CD14-positive monocyte (primary cell): ENCODE measurements around the gene CALM1. TPM values are rescaled to one million over a fixed set of nuclear protein-coding genes. Genes with fewer than 3 reads are reported as not detected.

Experiments used
- DNase-seq, 3 donors: peaks; one replicate each; pipeline ENCODE4 v3.0.0-alpha.2; 2011 to 2022
- H2AFZ ChIP-seq: 2 replicates; pipeline ENCODE4 v1.6.0; 2012; ENCODE audit warnings: mild to moderate bottlenecking, low read depth, low read length, inconsistent platforms; ENCODE audit not compliant: insufficient read depth, poor library complexity, severe bottlenecking
- H3K27ac ChIP-seq, 2 donors: 1 replicate in 1 of 2; 2 replicates in 1 of 2; pipeline ENCODE4 v1.5.1; 2012 to 2013; ENCODE audit warnings: low read length in 2 of 2, control low read depth in 1 of 2, inconsistent platforms in 1 of 2, low read depth in 1 of 2, mild to moderate bottlenecking in 1 of 2
- H3K27me3 ChIP-seq, 2 donors: one replicate each; pipeline versions ENCODE4 v1.6.0 to v1.6.1; 2011 to 2013; ENCODE audit warnings: low read length in 2 of 2; ENCODE audit not compliant: control insufficient read depth in 2 of 2, insufficient read depth in 2 of 2
- H3K36me3 ChIP-seq, 2 donors: replicated peaks in 1 of 2; 1 replicate in 1 of 2; 2 replicates in 1 of 2; pipeline versions ENCODE4 v1.5.1 to v1.6.1; 2012 to 2013; ENCODE audit warnings: low read length in 2 of 2, control low read depth in 1 of 2, inconsistent platforms in 1 of 2, mild to moderate bottlenecking in 1 of 2; ENCODE audit not compliant: insufficient read depth in 2 of 2, control insufficient read depth in 1 of 2
- H3K4me1 ChIP-seq, 2 donors: 1 replicate in 1 of 2; 2 replicates in 1 of 2; pipeline versions ENCODE4 v1.5.1 to v1.6.1; 2012 to 2013; ENCODE audit warnings: low read length in 2 of 2, control low read depth in 1 of 2, inconsistent platforms in 1 of 2, mild to moderate bottlenecking in 1 of 2, moderate library complexity in 1 of 2; ENCODE audit not compliant: insufficient read depth in 2 of 2, control insufficient read depth in 1 of 2
- H3K4me2 ChIP-seq: replicated peaks from 2 replicates; pipeline ENCODE3; 2012; ENCODE audit warnings: low read length, moderate library complexity, mild to moderate bottlenecking; ENCODE audit not compliant: poor library complexity, severe bottlenecking; ENCODE audit errors: extremely low read depth
- H3K4me3 ChIP-seq, 3 experiments: fragments of 200-600 bp in 1 of 3; sonication (generic) in 1 of 3; replicated peaks in 1 of 3; 1 replicate in 2 of 3; 2 replicates in 1 of 3; pipeline ENCODE4 v1.5.1; 2011 to 2013; ENCODE audit warnings: low read length in 3 of 3, mild to moderate bottlenecking in 3 of 3, control low read depth in 2 of 3, low read depth in 2 of 3, inconsistent platforms in 1 of 3, moderate library complexity in 1 of 3
- H3K79me2 ChIP-seq: 2 replicates; pipeline ENCODE4 v1.6.0; 2012; ENCODE audit warnings: mild to moderate bottlenecking, control low read depth, inconsistent platforms, low read length, moderate library complexity; ENCODE audit not compliant: insufficient read depth
- H3K9ac ChIP-seq: 2 replicates; pipeline ENCODE4 v1.6.0; 2017; ENCODE audit warnings: low read length, mild to moderate bottlenecking; ENCODE audit not compliant: insufficient read depth, poor library complexity, severe bottlenecking
- H3K9me3 ChIP-seq, 2 donors: replicated peaks in 1 of 2; 1 replicate in 1 of 2; 2 replicates in 1 of 2; pipeline versions ENCODE4 v1.5.1 to v1.6.1; 2012 to 2013; ENCODE audit warnings: low read length in 2 of 2, control low read depth in 1 of 2; ENCODE audit not compliant: control insufficient read depth in 1 of 2, insufficient read depth in 1 of 2
- H4K20me1 ChIP-seq: 2 replicates; pipeline ENCODE4 v1.6.0; 2012; ENCODE audit warnings: mild to moderate bottlenecking, low read length, control low read depth, moderate library complexity; ENCODE audit not compliant: insufficient read depth
- H3K27ac Mint-ChIP-seq, 7 donors: one replicate each; pipeline ENCODE4 v1.8.0; 2020; ENCODE audit warnings: mild to moderate bottlenecking in 7 of 7, mixed read lengths in 7 of 7, moderate library complexity in 6 of 7, inconsistent platforms in 2 of 7
- H3K27me3 Mint-ChIP-seq, 3 donors: one replicate each; pipeline ENCODE4 v1.8.0; 2021 to 2022; ENCODE audit warnings: low read depth in 3 of 3, mild to moderate bottlenecking in 3 of 3, mixed read lengths in 3 of 3, moderate library complexity in 3 of 3, inconsistent platforms in 1 of 3
- H3K36me3 Mint-ChIP-seq, 2 donors: one replicate each; pipeline ENCODE4 v1.8.0; 2020; ENCODE audit warnings: mixed read lengths in 2 of 2, inconsistent platforms in 1 of 2, mild to moderate bottlenecking in 1 of 2
- H3K4me1 Mint-ChIP-seq: one replicate; pipeline ENCODE4 v1.8.0; 2020; ENCODE audit warnings: mild to moderate bottlenecking, mixed read lengths
- H3K4me3 Mint-ChIP-seq, 2 donors: one replicate each; pipeline ENCODE4 v1.8.0; 2020; ENCODE audit warnings: mild to moderate bottlenecking in 2 of 2, mixed read lengths in 2 of 2, moderate library complexity in 1 of 2
- H3K9me3 Mint-ChIP-seq, 7 donors: one replicate each; pipeline ENCODE4 v1.8.0; 2020 to 2022; ENCODE audit warnings: mixed read lengths in 7 of 7, mild to moderate bottlenecking in 6 of 7, moderate library complexity in 6 of 7, inconsistent platforms in 2 of 7
- CTCF ChIP-seq: fragments of 200-600 bp; IDR thresholded peaks from one replicate; pipeline ENCODE4 v1.8.0; 2022; ENCODE audit warnings: antibody characterized with exemption, mild to moderate bottlenecking
- WGBS: methylation state at CpG from one replicate; pipeline ENCODE4 v1.1.5; 2013; ENCODE audit warnings: missing lambda C conversion rate; ENCODE audit not compliant: insufficient coverage; 5-methylcytosine and 5-hydroxymethylcytosine counted together
- intact Hi-C, 2 donors: fragments of 100-400 bp; cut with micrococcal nuclease; formaldehyde crosslinking; loops; one replicate each; pipeline versions ENCODE4 v1.15.0 to v1.15.1; 2023
- polyA plus RNA-seq, 3 donors: library from polyadenylated mRNA; depleted of rRNA in 1 of 3; unstranded in 2 of 3; stranded (reverse) in 1 of 3; fragments of 300-500 nt in 2 of 3; fragments of >200 nt in 1 of 3; fragmentation: Illumina TruSeq in 2 of 3; gene quantifications; 1 replicate in 2 of 3; 2 replicates in 1 of 3; pipeline ENCODE4 v1.2.3, GENCODE V29; 2012 to 2021

The CALM1 gene
- polyA plus RNA-seq, 3 donors, result 277 to 912 (median 906) TPM

GRCh38 chr14:90451443-90451842 lies 54.6 kb downstream of the CALM1 start:
- no peak for DNase-seq
- 98% methylated on average over 10 of the region's 13 CpGs for WGBS
- Histone ChIP-seq H3K27me3 (no peaks in the 10 kb centered on the region), H3K9ac (no peak overlapping the region), H2AFZ (no peak overlapping the region), H3K4me1 (peaks cover 0 to 7% of the 10 kb centered on the region in 2 donors), H3K79me2 (no peaks in the 10 kb centered on the region), H3K36me3 (no peaks in the 10 kb centered on the region), H3K4me3 (no peak overlapping the region), H3K4me2 (no peak overlapping the region), H4K20me1 (no peaks in the 10 kb centered on the region), H3K27ac (no peak overlapping the region), H3K9me3 (peaks cover 0 to 11% of the 10 kb centered on the region in 2 donors)
- Mint-ChIP-seq H3K4me1 (peaks cover 9% of the 10 kb centered on the region), H3K27ac (no peak overlapping the region), H3K9me3 (peaks cover 2 to 11% (median 9%) of the 10 kb centered on the region in 7 donors), H3K36me3 (no peaks in the 10 kb centered on the region), H3K4me3 (no peak overlapping the region), H3K27me3 (peaks cover under 1 to 5% (median 2%) of the 10 kb centered on the region in 3 donors)
- no peak for TF ChIP-seq CTCF
- intact Hi-C loops, result no loop called here

- H3K4me3 Mint-ChIP-seq, result no peak overlapping the region
- Histone ChIP-seq H3K27me3 (no peaks in the 10 kb centered on the region), H3K4me2 (no peak overlapping the region), H3K9me3 (peaks cover 0 to 11% of the 10 kb centered on the region in 2 donors), H3K36me3 (no peaks in the 10 kb centered on the region), H4K20me1 (no peaks in the 10 kb centered on the region), H2AFZ (no peak overlapping the region), H3K4me3 (no peak overlapping the region), H3K9ac (no peak overlapping the region), H3K4me1 (peaks cover 0 to 7% of the 10 kb centered on the region in 2 donors), H3K79me2 (no peaks in the 10 kb centered on the region), H3K27ac (no peak overlapping the region)
- peaks cover 9% of the 10 kb centered on the region for H3K4me1 Mint-ChIP-seq
- no peaks in the 10 kb centered on the region for H3K36me3 Mint-ChIP-seq
- H3K27ac Mint-ChIP-seq, result no peak overlapping the region
- intact Hi-C loops, result no loop called here
- DNase-seq, result no peak
- WGBS, result 33% methylated on average over 3 of the region's 4 CpGs
- peaks cover 0 to 5% (median 2%) of the 10 kb centered on the region in 3 donors for H3K27me3 Mint-ChIP-seq
- no peak for TF ChIP-seq CTCF
- peaks cover 2 to 11% (median 9%) of the 10 kb centered on the region in 7 donors for H3K9me3 Mint-ChIP-seq
Measured at GRCh38 chr14:90451961-90452360, 55.1 kb downstream of the CALM1 start.
